NCI-H1436 (cell line): ENCODE data around the gene CENPC.
A peak's percentile ranks its signal among the peaks of the same experiment; 100 is the strongest.
"Not testable (repeated sequence)": the region's sequence is repeated elsewhere in the genome, so short reads cannot be mapped to it uniquely, and the experiment has no call there.

Experiments
- DNase-seq: peaks from one replicate; lab custom pipeline; 2025; lab: John Stamatoyannopoulos, UW

The CENPC gene

GRCh38 chr4:67552146-67552792 lies 7.0 kb upstream of the CENPC start:
- DNase-seq, result not testable (repeated sequence)

GRCh38 chr4:67550857-67551256 lies 5.6 kb upstream of the CENPC start:
- no peak for DNase-seq

- no peak for DNase-seq
These were observed 5.1 kb upstream of the CENPC start for GRCh38 chr4:67550451-67550850.

GRCh38 chr4:67549123-67549522 lies 3.8 kb upstream of the CENPC start:
- DNase-seq, result peak; percentile 48

- no peak for DNase-seq
These were observed 1.7 kb upstream of the CENPC start for GRCh38 chr4:67546971-67547370.

GRCh38 chr4:67546004-67546356 lies 677 bp upstream of the CENPC start:
- DNase-seq, result no peak

GRCh38 chr4:67542076-67542475 lies 3.2 kb downstream of the CENPC start:
- DNase-seq, result no peak

- no peak for DNase-seq
These were observed 5.5 kb downstream of the CENPC start for GRCh38 chr4:67539830-67540229.

GRCh38 chr4:67535280-67535840 lies 9.9 kb downstream of the CENPC start:
- DNase-seq, result no peak

- DNase-seq, result no peak
These were observed 12.2 kb downstream of the CENPC start for GRCh38 chr4:67533112-67533511.

- not testable (repeated sequence) for DNase-seq
These were observed 12.9 kb downstream of the CENPC start for GRCh38 chr4:67532397-67532796.

GRCh38 chr4:67531379-67531962 lies 13.8 kb downstream of the CENPC start:
- no peak for DNase-seq

- not testable (repeated sequence) for DNase-seq
These were observed 21.2 kb downstream of the CENPC start for GRCh38 chr4:67524140-67524539.

GRCh38 chr4:67522851-67523671 lies 22.2 kb downstream of the CENPC start:
- DNase-seq, result no peak

- DNase-seq, result no peak
These were observed 23.1 kb downstream of the CENPC start for GRCh38 chr4:67522230-67522629.

- DNase-seq, result no peak
These were observed 23.8 kb downstream of the CENPC start for GRCh38 chr4:67521506-67521905.

GRCh38 chr4:67520141-67520540 lies 25.2 kb downstream of the CENPC start:
- DNase-seq, result no peak

- no peak for DNase-seq
These were observed 32.8 kb downstream of the CENPC start for GRCh38 chr4:67512501-67512900.

GRCh38 chr4:67500373-67500772 lies 44.9 kb downstream of the CENPC start:
- no peak for DNase-seq

GRCh38 chr4:67499799-67500198 lies 45.5 kb downstream of the CENPC start:
- no peak for DNase-seq

GRCh38 chr4:67483868-67484602 lies 61.3 kb downstream of the CENPC start:
- no peak for DNase-seq

- DNase-seq, result no peak
These were observed 64.5 kb downstream of the CENPC start for GRCh38 chr4:67480810-67481209.
